Stimulated activated CD8-positive, alpha-beta memory T cell treated with anti-CD3 and anti-CD28 coated beads, Interleukin-15, amount 100 ng/mL, for 48 hours (primary cell): ENCODE results near the gene MAP2K1.
"Not testable (repeated sequence)": the region's sequence is repeated elsewhere in the genome, so short reads cannot be mapped to it uniquely, and the experiment has no call there.

Source experiments
- DNase-seq, 2 donors: peaks; one replicate each; pipeline ENCODE4 v3.0.0-alpha.2; 2020; ENCODE audit warnings: low read depth in 2 of 2

Gene MAP2K1

GRCh38 chr15:66386204-66387123, at the start of gene MAP2K1:
Gene MAP2K1 (plus strand): TSS chr15:66386912. CDS start chr15:66387348, 436 bp downstream.
- peak; percentile 98 for DNase-seq

DNA sequence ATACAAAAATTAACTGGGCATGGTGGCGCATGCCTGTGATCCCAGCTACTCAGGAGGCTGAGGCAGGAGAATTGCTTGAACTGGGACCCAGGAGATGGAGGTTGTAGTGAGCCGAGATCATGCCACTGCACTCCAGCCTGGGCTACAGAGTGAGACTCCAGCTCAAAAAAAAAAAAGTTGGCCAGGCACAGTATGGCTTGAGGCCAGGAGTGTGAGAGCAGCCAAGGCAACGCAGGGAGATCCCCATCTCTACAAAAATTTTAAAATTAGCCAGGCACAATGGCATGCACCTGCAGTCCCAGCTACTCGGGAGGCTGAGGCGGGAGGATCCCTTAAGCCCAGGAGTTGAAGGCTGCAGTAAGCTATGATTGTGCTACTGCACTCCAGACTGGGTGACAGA, 38.2 kb upstream of the MAP2K1 start:
- DNase-seq = not testable (repeated sequence)

DNA sequence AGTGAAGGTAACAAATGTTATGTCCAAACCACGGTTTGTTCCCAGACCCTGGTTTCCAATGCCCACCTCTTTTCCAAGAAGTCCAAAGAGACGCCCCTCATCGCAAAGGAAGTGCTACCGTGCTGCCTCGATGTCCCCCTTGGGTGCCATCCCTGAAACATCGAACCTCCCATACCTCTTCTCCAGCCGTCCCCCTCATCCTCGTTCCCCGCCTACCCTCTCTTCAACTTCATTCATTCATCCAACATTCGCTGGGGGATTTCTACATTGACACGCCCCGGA, 30.7 kb upstream of the MAP2K1 start:
- DNase-seq = no peak

DNA sequence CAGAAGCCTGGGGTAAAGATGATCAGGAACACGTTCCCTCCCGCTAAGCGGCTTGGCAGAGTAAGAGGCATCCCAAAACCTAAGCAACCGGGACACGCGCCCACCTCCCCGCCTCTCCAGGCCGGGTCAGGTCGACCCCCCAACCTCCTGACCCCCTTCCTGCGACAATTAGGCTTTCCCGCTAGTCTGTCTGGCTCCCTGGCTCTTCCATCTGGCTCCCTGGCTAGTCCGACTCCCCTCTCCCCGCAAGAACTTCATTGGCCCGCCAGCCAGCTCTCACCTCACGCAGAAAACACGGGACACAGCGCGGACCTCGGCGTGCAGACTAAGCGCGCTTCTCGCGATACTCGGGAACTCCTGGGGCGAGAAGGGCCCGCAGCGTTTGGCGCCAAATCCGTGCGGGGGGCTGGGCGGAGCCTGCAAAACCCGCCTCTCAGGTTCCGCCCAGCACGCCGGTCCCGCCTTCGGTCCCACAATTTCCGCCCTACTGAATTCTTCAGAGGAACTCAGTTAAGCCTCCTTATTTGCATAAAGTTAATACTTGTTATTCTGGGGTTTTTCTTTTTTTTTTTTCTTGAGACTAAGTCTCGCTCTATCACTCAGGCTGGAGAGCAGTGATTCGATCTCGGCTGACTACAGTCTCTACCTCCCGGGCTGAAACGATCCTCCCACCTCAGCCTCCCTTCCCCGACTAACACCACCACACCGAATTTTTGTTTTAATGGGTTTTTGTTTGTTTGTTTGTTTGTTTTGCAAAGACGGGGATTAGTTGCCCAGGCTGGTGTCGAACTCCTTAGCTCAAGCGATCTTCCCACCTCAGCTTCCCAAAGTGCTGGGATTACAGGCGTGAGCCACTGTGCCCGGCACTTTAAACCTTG, 30.1 kb upstream of the MAP2K1 start, which contains the start of gene TIPIN:
Gene TIPIN, minus strand, starts transcription at position 327 of the 878 bp plus-strand sequence. CDS start 3,738 bp downstream, outside the sequence.
- peak; percentile 96 to 97 for DNase-seq

- DNase-seq = no peak
Measured at GRCh38 chr15:66359740-66360139, 27.0 kb upstream of the MAP2K1 start.

- DNase-seq = not testable (repeated sequence)
Measured at GRCh38 chr15:66361745-66362460, 24.8 kb upstream of the MAP2K1 start.

GRCh38 chr15:66362776-66363175, 23.9 kb upstream of the MAP2K1 start:
- DNase-seq = no peak

DNA sequence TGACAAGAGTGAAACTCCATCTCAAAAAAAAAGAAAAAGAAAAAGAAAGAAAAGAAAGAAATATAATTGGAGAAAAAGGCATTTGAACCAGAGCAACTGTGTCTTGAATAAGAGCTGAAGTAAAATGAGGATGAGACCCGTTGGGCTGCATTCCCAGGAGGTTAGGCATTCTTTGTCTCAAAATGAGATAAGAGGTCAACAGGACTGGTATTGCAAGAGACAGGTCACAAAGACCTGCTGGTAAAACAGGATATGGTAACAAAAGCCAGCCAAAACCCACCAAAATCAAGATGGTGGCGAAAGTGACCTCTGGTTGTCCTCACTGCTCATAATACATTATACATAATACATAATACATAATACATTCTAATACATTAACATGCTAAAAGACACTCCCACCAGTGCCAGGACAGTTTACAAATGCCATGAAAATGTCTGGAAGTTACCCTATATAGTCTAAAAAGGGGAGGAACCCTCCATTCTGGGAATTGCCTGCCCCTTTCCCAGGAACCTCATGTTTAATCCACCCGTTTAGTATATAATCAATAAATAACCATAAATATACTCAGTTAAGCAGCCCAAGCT, 21.7 kb upstream of the MAP2K1 start:
- DNase-seq = no peak

DNA sequence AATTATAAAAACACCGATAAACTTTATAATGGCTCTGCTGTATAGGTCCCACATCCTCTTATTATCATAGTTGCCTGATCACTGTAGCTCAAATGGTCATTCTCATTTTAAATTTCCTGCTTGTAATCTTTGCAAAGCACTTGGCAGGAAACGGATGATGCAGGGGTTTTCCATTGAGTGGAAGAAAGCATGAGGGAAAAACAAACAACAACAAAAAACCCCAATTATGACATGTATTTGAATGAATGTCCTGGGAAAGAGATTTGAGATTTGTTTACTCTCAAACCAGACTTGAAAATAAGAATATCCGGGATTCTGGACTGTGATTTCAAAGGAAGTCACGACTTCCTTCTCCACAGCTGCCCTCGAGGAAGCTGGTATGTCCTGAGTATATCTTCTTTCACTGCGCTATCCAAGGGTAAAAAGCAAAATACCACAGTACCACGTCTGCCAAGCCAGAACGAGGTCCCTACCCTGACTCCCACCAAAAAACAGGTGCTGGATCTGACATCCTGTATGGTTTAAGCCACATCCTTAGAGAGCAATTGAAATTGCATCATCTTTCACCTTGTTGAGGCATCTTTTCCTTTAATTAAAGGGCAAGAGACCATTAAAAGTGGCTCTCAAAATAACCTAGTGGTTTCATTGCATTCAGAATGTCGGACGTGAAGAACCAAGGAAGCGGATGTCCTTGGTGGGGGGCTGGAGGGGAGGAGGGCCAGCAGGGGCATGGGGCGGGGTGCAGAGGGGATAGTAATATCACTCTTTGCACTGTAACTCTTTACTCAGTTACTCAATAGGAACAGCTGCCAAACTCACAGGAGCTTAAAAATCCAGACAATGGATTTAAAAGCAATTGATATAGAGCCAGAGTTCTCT, 16.7 kb upstream of the MAP2K1 start:
- no peak for DNase-seq

DNA sequence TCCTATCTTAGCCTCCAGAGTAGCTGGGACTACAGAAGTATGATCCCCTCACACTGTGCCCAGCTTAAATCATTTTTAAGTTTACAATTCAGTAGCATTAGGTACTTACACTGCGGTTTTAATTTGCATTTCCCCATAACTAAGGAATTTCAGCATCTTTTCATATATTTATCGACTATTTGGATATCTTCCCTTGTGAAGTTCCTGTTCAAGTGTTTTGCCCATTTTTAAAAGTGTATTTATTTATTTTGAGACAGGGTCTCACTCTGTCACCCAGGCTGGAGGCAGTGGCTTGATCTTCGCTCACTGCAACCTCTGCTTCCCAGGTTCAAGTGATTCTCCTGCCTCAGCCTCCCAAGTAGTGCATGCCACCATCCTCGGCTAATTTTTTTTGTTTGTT, 12.5 kb upstream of the MAP2K1 start:
- no peak for DNase-seq

DNA sequence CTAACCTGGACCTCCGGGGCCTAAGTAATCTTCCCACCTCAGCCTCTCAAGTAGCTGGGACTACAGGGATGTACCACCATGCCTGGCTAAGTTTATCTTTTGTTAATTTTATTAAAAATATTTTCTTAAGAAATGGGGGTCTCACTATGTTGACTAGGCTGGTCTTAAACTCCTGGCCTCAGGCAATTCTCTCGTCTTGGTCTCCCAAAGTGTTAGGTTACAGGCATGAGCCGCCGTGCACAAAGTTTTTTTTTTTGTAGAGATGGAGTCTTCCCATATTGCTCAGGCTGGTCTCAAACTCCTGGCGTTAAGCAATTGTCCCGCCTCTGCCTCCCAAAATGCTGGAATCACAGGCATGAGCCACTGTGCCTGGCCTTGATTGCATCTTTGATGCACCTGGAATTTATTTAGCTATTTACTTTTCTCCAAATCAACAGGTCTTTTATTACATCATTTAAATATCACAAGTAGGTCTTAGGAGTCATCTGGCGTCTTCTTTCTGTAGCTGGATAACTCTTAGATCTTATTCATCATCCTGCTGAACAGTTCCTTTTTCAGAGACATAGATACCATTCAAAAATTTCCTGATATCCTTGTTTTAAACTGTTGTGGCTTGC, 7.8 kb upstream of the MAP2K1 start:
- DNase-seq = no peak

- DNase-seq = not testable (repeated sequence)
Measured at GRCh38 chr15:66381376-66381775, 5.3 kb upstream of the MAP2K1 start.

DNA sequence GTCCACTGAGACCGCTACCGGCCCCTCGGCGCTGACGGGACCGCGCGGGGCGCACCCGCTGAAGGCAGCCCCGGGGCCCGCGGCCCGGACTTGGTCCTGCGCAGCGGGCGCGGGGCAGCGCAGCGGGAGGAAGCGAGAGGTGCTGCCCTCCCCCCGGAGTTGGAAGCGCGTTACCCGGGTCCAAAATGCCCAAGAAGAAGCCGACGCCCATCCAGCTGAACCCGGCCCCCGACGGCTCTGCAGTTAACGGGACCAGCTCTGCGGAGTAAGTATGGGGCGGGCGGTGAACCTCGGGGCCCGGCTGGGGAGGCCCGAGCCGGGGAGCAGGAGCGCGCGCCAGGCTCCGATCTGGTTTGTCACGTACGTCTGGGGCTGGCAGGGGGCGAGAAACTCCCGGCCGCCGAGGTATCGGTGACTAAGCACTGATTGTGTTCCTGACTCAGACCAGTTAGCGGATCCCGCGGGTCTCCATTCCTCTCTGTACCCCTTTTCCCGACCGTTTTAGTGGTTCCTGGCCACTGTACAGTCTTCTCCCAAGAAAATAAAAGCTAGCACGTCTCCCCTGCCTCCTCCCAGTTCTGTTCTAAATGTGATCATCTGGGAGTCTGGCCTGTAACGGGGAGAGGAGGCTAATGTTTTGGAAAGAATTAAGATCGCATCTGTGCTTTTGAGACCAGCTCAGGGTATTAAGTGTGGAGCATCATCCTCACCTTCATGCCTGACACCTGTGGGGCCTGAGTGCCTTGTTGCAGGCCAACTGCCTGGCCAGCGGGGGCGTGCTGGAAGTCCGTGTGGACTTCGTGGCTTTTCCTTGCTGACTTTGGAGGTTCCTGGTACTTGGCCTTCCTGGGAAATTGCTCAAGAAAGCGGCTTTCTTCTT, 691 bp downstream of the MAP2K1 start:
- peak; percentile 75 to 77 for DNase-seq

- no peak for DNase-seq
Measured at GRCh38 chr15:66388043-66388363, 1.3 kb downstream of the MAP2K1 start.

GRCh38 chr15:66388576-66388975, 1.9 kb downstream of the MAP2K1 start:
- no peak for DNase-seq

DNA sequence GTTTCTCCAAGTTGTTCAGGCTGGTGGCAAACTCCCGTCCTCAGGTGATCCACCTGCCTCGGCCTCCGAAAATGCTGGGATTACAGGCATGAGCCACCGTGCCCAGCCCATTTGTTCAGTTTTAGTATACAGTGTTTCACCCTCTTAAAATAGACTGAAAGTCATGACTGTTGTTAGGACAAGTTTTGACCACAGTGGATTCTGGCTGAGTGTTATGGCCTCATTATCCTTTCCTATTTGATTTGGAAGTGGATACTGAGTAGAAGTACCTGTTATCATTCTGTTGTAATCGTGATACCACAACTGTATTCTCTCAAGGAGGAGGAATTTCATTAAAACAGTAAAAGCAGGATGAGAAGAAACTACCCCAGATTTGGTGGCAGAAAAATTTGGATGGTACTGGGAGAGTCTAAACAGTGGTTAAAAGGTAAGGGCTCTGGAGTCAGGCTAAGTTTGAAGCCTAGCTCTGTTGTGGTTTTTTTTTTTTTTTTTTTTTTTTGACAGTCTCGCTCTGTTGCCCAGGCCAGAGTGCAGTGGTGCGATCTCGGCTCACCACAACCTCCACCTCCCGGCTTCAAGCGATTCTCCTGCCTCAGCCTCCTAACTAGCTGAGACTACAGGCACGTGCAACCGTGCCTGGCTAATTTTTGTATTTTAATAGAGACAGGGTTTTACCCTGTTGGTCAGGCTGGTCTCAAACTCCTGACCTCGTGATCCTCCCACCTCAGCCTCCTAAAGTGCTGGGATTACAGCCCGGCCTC, 2.6 kb downstream of the MAP2K1 start:
- no peak for DNase-seq

GRCh38 chr15:66389859-66390381, 3.2 kb downstream of the MAP2K1 start:
- DNase-seq = no peak

GRCh38 chr15:66390678-66391077, 4.0 kb downstream of the MAP2K1 start:
- DNase-seq = no peak
